D721Med (cell line): ENCODE results near the gene KRT26.
"Not testable (repeated sequence)": the region's sequence is repeated elsewhere in the genome, so short reads cannot be mapped to it uniquely, and the experiment has no call there.

Source experiments
- DNase-seq: peaks from one replicate; pipeline ENCODE4 v3.0.0; 2011; ENCODE audit warnings: low spot score; ENCODE audit not compliant: insufficient read length
- FAIRE-seq: peaks from 2 replicates; lab custom pipeline; 2011; peaks lifted over from hg19 to GRCh38; lab: Jason Lieb, UNC
- TF ChIP-seq, protein P1 (sequence below): IDR thresholded peaks from 2 replicates; pipeline ENCODE4 v1.5.1; 2012; ENCODE audit warnings: mild to moderate bottlenecking, control low read depth; ENCODE audit not compliant: insufficient read depth; ENCODE audit errors: missing control alignments

Gene KRT26

DNA sequence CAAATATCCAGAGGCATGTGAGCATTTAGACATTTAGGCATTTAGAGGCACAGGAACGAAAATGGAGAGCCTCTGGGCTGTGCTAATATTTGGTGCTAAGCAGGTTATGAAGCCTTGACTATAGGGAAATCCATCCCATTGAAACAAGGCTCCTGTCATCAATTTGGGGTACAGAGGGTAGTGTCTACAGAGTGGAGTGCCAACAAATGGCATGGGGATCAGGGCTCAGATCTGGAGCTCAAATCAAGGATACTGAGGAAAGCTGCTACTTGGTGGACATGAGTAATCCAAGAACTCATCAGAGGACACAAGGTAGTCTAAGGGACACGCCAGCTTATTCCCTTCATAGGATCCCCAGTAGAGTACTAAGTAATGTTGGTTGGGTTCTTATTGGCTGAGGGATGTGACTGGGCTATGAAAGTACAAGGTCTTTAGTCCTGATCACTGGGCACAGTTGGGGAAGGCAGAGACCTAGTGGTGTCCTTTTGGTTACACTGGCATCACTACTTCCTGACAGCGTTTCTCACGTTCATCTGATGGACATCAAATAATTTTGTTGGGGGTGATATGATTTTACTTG lies 45.2 kb upstream of the KRT26 start:
- no peak for FAIRE-seq
- TF ChIP-seq, protein P1, sequence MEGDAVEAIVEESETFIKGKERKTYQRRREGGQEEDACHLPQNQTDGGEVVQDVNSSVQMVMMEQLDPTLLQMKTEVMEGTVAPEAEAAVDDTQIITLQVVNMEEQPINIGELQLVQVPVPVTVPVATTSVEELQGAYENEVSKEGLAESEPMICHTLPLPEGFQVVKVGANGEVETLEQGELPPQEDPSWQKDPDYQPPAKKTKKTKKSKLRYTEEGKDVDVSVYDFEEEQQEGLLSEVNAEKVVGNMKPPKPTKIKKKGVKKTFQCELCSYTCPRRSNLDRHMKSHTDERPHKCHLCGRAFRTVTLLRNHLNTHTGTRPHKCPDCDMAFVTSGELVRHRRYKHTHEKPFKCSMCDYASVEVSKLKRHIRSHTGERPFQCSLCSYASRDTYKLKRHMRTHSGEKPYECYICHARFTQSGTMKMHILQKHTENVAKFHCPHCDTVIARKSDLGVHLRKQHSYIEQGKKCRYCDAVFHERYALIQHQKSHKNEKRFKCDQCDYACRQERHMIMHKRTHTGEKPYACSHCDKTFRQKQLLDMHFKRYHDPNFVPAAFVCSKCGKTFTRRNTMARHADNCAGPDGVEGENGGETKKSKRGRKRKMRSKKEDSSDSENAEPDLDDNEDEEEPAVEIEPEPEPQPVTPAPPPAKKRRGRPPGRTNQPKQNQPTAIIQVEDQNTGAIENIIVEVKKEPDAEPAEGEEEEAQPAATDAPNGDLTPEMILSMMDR = no peak
- DNase-seq = no peak

DNA sequence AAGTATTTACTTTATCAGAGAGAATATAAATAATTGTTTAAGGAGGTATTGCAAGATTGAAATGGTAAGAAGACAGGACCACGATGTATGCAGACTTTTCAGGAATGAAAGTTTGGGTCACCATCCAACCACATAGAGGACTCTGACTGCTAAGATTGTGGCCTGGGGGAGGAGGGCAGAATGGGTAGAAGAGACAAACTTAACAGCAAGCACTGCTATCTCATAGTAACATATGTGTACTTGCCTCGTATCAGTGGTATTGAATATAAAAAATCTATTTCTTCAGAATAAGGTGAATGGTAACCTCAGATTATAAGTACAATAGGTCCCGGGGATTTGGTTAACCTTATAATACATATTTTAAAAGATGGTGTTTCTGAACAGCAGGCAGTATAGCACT lies 44.6 kb upstream of the KRT26 start:
- no peak for FAIRE-seq
- no peak for DNase-seq
- TF ChIP-seq, protein P1 = no peak

DNA sequence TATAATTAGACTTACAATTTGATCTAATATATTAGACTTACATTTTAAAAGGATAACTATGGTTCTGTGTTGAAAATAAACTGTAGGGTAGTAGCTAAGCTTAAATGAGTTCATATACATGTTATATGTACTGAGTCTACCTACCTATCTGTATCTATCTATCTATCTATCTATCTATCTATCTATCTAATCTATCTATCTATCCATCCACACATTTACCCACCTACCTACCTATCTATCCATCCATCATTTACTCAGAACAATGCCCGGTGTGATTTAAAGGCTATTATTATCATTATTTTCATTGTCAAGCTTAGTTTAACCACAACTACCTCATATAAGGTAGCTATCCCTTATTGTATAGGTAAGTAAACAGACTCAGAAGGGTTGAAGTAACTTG lies 43.4 kb upstream of the KRT26 start:
- DNase-seq (no peak), FAIRE-seq (no peak)
- TF ChIP-seq, protein P1 = no peak

DNA sequence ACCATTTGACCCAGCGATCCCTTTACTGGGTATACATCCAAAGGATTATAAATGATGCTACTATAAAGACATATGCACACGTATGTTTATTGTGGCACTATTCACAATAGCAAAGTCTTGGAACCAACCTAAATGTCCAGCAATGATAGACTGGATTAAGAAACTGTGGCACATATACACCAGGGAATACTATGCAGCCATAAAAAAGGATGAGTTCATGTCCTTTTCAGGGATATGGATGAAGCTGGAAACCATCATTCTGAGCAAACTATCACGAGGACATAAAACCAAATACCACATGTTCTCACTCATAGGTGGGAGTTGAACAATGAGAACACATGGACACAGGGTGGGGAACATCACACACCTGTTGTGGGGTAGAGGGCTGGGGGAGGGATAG lies 42.7 kb upstream of the KRT26 start:
- DNase-seq, FAIRE-seq: not testable (repeated sequence)

DNA sequence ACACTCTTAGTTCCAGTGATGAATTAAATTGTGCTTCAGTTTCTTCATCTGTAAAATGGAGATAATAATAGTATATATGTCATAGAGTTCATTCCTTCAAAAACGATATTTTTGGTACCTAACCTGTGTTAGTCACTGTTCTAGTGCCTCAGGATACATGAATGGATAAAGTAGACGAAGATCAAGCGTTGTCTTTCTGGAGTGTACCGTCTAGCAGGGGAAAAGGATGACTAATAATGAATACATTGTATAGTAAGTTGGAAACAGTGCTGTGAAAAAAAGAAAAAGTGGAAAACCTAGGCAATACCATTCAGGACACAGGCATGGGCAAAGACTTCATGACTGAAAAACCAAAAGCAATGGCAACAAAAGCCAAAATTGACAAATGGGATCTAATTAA lies 41.8 kb upstream of the KRT26 start:
- TF ChIP-seq, protein P1 = no peak
- FAIRE-seq (no peak), DNase-seq (no peak)

DNA sequence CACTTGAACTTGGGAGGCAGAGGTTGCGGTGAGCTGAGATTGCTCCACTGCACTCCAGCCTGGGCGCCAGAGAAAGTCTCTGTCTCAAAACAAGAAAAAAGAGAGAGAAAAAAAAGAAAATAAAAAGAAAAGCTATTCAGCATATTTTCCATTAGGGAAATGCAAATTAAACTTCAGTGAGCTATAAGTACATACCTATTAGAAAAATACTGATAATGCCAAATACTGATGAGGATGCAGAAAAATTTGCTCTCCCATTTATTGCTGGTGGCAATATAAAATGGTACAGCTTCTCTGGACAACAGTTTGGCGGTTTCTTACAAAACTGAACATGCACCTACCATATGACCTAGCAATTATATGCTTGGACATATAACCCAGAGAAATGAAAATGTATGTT lies 40.6 kb upstream of the KRT26 start:
- FAIRE-seq (no peak), DNase-seq (no peak)
- TF ChIP-seq, protein P1 = no peak

DNA sequence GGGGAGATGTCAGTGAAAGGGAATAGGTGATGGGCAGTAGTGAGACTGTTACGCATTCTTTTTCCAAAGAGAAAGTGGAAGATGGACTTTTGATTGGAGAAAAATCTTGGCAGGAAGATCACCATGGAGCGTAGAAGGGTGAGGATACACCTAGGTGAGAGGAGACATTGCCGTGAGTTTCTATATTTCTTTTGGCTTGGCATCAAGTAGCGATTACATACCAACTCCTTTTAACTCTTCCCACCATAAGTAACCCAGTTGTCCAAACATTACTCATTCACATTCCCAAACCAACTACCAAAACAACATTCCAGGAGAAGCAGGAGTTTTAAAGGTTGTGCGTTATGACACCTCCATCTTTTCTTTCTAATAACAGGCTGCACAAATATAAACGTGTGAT lies 38.5 kb upstream of the KRT26 start:
- TF ChIP-seq, protein P1 = no peak
- FAIRE-seq = no peak

More for the DNA sequence above, 38.5 kb upstream of the KRT26 start:
- DNase-seq = no peak
